ENCODE results near the gene ACADL.
"Not testable (repeated sequence)": the region's sequence is repeated elsewhere in the genome, so short reads cannot be mapped to it uniquely, and the experiment has no call there.

ACADL gene

DNA sequence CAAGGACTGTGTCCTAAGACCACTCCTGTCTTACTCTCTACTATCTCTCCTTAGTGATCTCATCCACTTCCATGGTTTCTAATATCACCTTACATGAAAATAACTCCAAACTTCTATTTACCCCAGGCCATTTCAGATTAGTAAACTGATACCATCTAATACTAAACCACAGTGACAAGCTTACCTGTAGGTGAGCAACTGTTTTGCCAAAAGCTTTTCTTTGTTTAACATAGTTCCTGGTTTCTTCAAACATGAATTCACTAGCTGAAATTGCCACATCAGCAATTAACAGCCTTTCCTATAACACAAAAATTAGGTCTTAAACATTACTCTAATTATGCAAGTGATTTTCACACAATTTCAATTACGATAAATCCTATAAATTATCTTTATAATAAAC is 22.1 kb downstream of the ACADL start:
- DNase-seq (ENCODE audit: low read depth in 2 of 3, low spot score in 2 of 3), result no peak

- DNase-seq (ENCODE audit: low read depth in 2 of 3, low spot score in 2 of 3), result no peak
These were observed 25.4 kb downstream of the ACADL start for GRCh38 chr2:210199854-210200253.

DNA sequence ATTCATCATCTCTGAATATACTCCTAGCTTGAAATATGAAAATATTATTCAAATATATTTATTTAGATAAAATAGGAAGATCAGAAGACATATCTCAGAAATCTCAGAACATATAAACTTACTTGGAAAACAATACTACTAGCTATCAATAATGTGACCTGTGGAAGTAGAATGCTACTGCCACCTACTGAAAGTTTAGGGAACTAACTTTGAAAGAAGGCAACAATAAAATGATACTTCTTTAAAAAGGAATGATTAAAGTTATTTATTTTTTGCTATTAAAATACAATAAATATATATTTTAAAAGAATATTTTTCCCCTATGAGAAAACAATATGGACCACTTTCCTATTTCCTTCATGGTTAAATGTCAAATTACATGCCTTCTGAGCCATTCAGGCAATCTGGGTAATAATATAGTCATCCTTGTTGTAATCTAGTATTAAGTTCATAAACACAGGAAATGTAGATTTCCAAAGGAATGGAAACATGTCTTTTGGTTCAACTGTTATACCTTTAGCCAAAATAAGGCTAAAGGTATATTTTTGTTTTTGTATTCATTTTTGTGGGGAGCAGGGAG is 26.0 kb downstream of the ACADL start:
- DNase-seq (ENCODE audit: low read depth in 2 of 3, low spot score in 2 of 3), result no peak

DNA sequence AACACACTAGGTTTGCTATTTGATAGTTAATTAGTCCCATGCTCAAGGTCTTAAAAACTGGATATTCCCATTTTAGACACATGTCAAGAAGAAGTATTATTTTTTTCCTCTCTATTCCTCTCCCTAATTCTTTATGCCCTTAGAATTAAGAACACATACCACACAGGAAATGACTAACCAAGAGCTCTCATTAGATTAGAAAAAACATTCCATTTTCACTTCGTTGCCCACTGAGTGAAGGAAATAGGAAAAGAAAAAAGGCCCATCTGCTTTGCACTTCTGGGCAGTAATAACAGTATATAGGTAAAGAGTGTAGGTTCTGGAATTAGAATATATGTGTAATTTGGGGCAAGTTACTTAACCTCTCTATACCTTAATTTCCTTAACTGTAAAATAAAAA is 26.9 kb downstream of the ACADL start:
- no peak for DNase-seq (ENCODE audit: low read depth in 2 of 3, low spot score in 2 of 3)

GRCh38 chr2:210197720-210198119 is 27.5 kb downstream of the ACADL start:
- DNase-seq (ENCODE audit: low read depth in 2 of 3, low spot score in 2 of 3), result no peak

DNA sequence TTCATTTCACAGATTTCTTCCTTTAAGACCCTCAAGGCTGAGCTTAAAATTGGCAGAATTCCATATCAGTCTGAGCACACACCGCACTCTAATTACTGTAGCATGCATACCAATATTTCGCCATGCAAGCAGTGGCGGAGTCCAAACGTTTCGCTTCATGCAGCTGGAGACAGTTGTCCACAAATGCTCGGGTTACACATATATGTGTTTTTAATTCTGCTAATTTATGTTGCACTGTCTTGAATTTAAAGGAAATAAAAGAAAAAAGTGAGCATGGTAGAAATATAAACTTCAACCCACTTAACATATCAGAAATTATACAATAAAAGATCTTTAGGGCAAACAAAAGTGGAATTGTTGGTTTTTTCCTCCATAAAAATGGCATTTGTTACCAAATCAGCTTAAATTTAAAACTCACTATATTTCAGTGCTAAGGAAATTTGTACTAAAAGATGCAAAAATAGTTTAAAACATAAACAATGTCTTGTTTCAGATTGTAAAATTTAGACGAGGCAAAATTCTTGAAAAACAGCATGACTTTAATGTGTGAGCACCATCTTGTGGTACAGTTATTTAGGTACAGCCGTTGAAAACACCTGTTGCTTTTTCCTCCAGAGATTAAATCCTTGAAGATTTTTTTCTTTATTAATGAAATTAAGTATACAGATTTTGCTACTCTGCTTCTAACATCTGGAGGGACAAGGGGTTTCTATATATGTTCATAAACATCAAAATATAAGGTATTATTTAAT is 30.0 kb downstream of the ACADL start:
- no peak for DNase-seq (ENCODE audit: low read depth in 2 of 3, low spot score in 2 of 3)

DNA sequence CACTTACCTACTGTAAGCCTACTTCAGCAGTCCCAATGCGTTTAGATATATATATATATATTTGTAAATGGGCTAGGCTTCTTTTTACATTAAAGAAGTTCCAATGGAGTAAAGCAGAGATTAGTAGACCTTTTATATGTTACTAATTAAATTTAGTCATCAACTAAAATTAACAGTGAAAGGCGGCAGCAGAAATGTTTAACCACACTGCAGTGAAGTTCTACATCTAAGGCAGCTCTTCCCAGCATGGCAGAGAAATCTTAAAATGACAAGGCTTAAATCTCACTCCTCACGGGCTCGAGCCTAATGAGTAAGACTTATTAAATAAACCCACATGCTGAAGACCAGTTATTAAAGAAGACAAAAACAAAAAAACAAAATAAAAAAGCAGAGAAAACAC is 34.9 kb downstream of the ACADL start:
- no peak for DNase-seq (ENCODE audit: low read depth in 2 of 3, low spot score in 2 of 3)

DNA sequence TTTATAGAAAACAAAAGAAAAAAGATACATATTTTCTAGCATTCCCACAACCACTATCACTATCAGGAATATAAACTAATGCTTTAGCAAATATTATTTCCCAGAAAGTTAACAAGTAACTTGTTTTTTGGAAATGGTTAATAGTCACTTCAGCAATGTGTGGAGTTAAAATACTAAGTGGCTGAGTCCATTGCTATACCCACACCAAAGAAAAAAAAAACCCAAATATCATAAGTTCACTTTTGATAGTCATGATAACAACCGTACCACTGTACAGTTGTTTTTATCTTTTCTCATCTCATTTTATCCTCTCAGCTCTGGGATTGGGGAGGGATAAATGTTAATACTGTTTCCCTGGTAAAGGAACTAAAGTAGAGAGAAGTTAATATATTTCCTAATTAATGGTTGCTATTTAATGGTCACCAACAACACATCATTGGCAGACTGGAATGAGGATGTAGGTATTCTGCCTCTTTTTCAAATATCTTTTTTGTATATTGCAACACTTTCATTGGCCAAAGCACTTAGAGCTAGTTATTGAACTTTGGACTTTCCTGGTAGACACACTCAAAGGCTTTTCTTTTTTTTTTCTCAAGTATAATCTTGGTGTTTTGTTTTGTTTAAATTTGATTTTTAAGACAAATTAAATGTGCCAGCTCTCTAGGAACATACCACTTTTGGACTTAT is 35.7 kb downstream of the ACADL start:
- no peak for DNase-seq (ENCODE audit: low read depth in 2 of 3, low spot score in 2 of 3)

DNA sequence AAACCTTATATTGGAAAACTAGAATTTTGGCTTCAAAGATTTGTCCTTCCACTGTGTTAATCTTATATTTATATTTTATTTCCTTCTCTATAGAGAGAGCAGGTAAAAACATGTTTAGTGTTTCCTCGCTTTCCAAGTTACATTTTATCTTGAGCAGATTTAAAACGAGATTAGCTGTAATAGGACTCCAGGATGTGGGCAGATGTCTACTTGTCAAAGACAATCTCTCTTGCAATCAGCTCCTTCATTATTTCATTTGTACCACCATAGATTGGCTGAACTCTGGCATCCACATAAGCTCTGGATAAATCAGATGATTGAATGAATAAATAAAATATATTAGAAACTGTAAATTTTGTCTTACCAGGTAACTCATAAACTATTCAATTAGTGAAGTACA is 36.5 kb downstream of the ACADL start:
- no peak for DNase-seq (ENCODE audit: low read depth in 2 of 3, low spot score in 2 of 3)

DNA sequence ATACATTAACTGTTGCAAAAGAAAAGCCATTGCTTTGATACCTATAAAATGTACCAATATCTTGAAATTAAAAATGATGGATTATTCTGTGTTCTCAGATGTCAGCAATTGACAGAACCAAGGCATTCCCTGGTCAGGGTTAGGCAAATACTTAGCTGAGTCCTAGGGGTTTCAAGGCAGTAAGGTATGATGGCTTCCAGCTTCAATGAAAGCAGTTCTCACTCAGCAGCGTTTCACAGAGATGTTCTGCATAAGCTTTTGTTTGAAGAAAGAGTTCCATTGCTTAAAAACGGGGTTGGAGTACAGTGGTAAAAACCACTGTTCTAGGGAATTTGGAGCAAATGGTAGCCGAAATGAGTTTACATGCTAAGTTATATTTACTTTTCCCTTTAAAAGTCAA is 37.1 kb downstream of the ACADL start:
- DNase-seq (ENCODE audit: low read depth in 2 of 3, low spot score in 2 of 3), result no peak

GRCh38 chr2:210183936-210184335 is 41.3 kb downstream of the ACADL start:
- DNase-seq (ENCODE audit: low read depth in 2 of 3, low spot score in 2 of 3), result not testable (repeated sequence)

DNA sequence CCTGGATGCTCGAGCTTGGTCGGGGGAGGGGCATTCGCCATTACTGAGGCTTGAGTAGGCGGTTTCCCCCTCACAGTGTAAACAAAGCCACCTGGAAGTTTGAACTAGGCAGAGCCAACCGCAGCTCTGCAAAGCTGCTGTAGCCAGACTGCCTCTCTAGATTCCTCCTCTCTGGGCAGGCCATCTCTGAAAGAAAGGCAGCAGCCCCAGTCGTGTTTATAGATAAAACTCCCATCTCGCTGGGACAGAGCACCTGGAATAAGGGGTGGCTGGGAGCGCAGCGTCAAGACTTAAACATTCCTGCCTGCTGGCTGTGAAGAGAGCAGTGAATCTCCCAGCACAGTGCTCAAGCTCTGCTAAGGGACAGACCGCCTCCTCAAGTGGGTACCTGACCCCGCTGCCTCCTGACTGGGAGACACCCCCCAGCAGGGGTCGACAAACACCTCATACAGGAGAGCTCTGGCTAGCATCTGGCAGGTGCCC is 43.6 kb downstream of the ACADL start:
- DNase-seq (ENCODE audit: low read depth in 2 of 3, low spot score in 2 of 3), result not testable (repeated sequence)

GRCh38 chr2:210181033-210181605 is 44.1 kb downstream of the ACADL start:
- not testable (repeated sequence) for DNase-seq (ENCODE audit: low read depth in 2 of 3, low spot score in 2 of 3)

DNA sequence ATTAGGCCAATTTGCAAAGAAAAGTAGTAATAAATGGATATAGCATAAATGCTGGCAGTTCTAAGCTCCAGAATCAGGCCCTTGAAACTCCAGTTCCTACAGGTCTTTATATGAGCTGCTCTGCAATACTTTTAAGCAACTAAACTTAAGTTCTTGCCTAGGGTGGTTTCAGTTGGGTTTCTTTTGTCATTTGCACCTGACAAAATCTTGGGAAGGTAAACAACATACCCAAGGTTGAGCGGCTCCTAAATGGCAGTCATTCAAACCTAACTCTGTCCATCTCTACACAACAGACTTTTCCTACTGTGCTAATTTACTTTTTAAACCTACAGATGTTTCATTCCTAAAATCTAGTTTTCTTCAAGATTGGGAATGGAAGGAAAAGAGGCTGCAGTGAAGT is 44.8 kb downstream of the ACADL start:
- no peak for DNase-seq (ENCODE audit: low read depth in 2 of 3, low spot score in 2 of 3)

DNA sequence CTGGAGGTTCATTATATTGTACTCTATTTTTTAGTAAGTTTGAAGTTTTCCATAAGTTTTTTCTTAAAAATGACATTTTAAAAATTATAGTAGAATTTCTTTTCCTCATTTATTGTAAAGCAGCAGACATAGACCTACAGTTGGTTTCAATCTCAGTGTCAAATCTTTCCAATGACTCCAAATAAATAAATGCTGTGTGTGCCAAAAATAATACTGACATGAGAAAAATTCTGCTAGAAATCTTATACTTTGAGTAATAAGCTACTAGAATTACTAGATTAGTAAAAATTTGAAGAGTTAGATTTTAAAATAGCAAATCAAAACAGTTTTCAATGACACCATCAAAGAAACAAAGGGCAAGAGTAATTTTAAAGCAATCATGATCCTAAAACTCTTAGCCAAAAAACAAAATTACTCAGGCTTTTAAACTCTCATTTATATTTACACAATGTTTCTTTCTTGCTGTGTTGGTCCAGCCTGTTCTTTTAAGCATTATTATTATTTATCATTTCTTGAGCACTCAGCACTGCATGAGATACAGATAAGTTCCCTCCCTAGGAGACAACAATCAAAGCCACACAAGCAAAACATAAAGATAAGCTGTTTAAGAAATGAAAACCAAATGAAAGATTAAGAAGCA is 45.8 kb downstream of the ACADL start:
- DNase-seq (ENCODE audit: low read depth in 2 of 3, low spot score in 2 of 3), result no peak

DNA sequence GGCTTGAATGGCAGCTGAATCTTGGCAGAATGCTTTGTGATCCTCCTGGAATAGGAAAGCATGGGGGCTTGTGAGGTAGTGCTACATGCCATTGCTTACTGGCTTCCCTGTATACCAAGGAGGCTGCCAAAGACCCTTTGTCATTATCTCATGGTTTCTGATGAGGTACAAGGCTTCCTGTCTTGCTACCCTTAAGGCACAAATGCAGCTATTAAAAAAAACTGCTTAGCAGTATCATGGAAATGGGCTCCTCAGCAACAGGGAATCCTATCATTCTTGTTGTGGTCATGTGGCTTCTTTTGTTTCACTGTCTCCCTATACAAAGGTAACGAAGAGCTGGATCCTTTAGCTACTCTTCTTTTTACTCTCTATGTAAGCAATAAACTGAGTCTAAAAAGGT is 47.5 kb downstream of the ACADL start:
- no peak for DNase-seq (ENCODE audit: low read depth in 2 of 3, low spot score in 2 of 3)

DNA sequence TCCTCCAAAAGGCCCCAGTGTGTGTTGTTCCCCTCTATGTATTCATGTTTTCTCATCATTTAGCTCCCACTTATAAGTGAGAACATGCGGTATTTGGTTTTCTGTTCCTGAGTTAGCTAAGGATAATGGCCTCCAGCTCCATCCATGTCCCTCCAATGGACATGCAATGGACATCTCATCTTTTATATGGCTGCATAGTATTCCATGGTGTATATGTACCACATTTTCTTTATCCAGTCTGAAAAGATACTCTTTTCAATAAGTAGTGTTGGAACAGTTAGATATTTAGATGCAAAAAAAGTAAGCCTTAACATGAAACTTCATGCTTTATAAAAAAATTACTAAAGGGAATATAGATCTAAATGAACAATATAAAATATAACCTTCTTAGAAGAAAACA is 48.1 kb downstream of the ACADL start:
- not testable (repeated sequence) for DNase-seq (ENCODE audit: low read depth in 2 of 3, low spot score in 2 of 3)

- no peak for DNase-seq (ENCODE audit: low read depth in 2 of 3, low spot score in 2 of 3)
These were observed 51.2 kb downstream of the ACADL start for GRCh38 chr2:210174086-210174485.

DNA sequence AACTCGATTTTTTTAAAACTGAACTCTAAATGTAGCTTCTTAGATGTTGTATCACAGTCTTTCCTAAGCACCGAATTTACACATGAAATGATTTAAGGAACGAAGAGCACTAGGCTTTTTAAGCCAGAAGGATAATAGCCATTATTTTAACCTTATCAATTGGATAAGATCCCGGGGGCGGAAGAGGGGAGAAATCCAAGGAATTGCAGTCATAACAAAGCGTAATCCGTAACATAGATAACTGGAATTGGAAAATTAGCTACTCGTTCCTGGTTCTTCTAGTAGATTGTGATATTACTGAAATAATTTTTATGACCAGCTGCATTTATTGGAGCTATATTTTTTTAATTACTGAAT is 53.0 kb downstream of the ACADL start:
- no peak for DNase-seq (ENCODE audit: low read depth in 2 of 3, low spot score in 2 of 3)

DNA sequence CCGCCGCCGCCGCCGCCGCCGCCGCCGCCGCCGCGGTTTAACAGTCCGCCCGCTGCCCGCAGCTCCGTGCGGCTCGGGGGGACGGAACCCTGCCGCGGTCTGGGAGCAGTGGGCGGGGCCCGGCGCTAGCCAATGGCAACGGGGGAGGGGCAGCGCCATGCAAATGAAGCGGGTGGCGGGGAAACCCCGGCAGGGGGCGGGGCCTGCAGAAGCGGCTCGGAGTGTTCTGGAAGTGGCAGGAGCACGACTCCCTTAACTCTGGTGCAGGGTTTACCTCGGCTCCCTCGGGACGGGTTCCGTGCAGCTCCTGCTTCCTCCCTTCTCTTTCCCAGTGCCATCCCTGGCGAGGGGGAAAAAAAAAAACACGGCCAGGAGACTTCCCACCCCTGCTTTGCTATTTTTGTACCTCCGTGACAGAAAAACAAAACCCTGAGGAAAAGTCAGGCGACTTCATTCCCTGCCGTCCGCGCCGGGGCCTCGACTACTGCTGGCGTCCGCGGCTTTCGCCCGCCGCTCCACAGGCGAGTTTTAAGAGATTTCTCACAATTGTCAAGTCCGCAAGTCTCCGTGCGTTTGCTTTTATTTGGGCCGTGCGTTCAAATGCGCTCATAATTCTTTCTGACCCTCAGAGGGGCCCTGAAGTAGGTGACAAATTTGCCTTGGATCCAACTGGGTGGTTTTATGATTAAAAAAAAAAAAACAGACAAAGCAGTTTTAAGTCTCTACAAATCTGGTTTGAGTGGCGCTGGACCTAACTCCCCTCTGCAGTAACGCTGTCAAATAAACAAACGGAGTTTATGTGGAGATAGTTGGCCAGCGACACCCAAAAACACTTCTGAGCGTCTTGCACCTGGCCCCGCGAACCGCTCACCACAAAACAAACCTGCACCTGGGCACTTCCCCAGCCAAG is 53.7 kb downstream of the ACADL start, which contains the start of gene KANSL1L:
TSS of gene KANSL1L (minus strand) at position 101 of the 910 bp plus-strand sequence. CDS start 16,827 bp downstream, outside the sequence.
- peak; percentile 89 to 93 (median 93) for DNase-seq (ENCODE audit: low read depth in 2 of 3, low spot score in 2 of 3)
